Prostate gland (tissue), 2 donors: Measurements from ENCODE around the gene ARPIN.

Source experiments
- CTCF ChIP-seq, 4 experiments: fragments of 200-600 bp in 2 of 4; fragments of 450-650 bp in 2 of 4; sonication (generic) in 2 of 4; IDR thresholded peaks; 1 replicate in 3 of 4; 2 replicates in 1 of 4; pipeline ENCODE4 v1.5.1; 2016 to 2019; ENCODE audit warnings: antibody characterized with exemption in 4 of 4, mild to moderate bottlenecking in 2 of 4, moderate library complexity in 2 of 4
- POLR2A ChIP-seq: fragments of 450-650 bp; IDR thresholded peaks from one replicate; pipeline ENCODE4 v1.6.1; 2016; ENCODE audit warnings: antibody characterized with exemption, mild to moderate bottlenecking
- POLR2AphosphoS5 ChIP-seq: sonication (generic); formaldehyde crosslinking; IDR thresholded peaks from one replicate; pipeline ENCODE4 v1.6.1; 2017; ENCODE audit warnings: antibody characterized with exemption

- no peak for TF ChIP-seq POLR2A
- no peak for TF ChIP-seq CTCF (IDR thresholded peaks at IDR 0.05)
- no peak for TF ChIP-seq POLR2AphosphoS5
These were observed 37.0 kb downstream of the ARPIN start for GRCh38 chr15:89875741-89876140.
